Activated B cell treated with CpG ODN at 0.5 μM for 24 hours (primary cell): ENCODE measurements around the gene OMA1. TPM values are rescaled to one million over a fixed set of nuclear protein-coding genes. Genes with fewer than 3 reads are reported as not detected.

Source experiments
- ATAC-seq: fragments of 200-7000 bp; cut with Tn5 transposase; one replicate; pipeline ENCODE4 v1.10.0; 2021; ENCODE audit warnings: low read depth, mild to moderate bottlenecking, moderate library complexity
- CTCF ChIA-PET: fragments of 350-600 bp; sonication (Branson Sonifier 250); formaldehyde crosslinking; loops from one replicate; lab custom pipeline; 2021; ENCODE audit warnings: antibody characterized with exemption; lab: Charles Lee
- POLR2A ChIA-PET: fragments of 350-600 bp; sonication (Branson Sonifier 250); formaldehyde crosslinking; loops from one replicate; lab custom pipeline; 2021; ENCODE audit warnings: antibody characterized with exemption; lab: Charles Lee
- DNase-seq: peaks from one replicate; pipeline ENCODE4 v3.0.0; 2022
- H3K27ac Mint-ChIP-seq: one replicate; pipeline ENCODE4 v1.8.0; 2020; ENCODE audit warnings: mixed read lengths
- H3K27me3 Mint-ChIP-seq: one replicate; pipeline ENCODE4 v1.8.0; 2021; ENCODE audit warnings: mixed read lengths
- H3K36me3 Mint-ChIP-seq: one replicate; pipeline ENCODE4 v1.8.0; 2021; ENCODE audit warnings: low read depth, mixed read lengths
- H3K4me1 Mint-ChIP-seq: one replicate; pipeline ENCODE4 v1.8.0; 2021; ENCODE audit warnings: mixed read lengths
- H3K4me3 Mint-ChIP-seq: one replicate; pipeline ENCODE4 v1.8.0; 2020; ENCODE audit warnings: mild to moderate bottlenecking, mixed read lengths
- H3K9me3 Mint-ChIP-seq: one replicate; pipeline ENCODE4 v1.8.0; 2020; ENCODE audit warnings: mixed read lengths
- CTCF ChIP-seq: fragments of 200-600 bp; IDR thresholded peaks from one replicate; pipeline ENCODE4 v1.8.0; 2022; ENCODE audit warnings: antibody characterized with exemption, mild to moderate bottlenecking
- intact Hi-C: fragments of 100-400 bp; cut with micrococcal nuclease; formaldehyde crosslinking; loops from one replicate; pipeline ENCODE4 v1.15.1; 2024
- total RNA-seq: library from RNA; stranded (reverse); gene quantifications from 2 replicates; pipeline ENCODE4 v1.2.3, GENCODE V29; 2022

Gene OMA1
- total RNA-seq, 1 donor from 2014 or later: 48.7 TPM

- ATAC-seq (no peak), DNase-seq (no peak)
- no peaks in the 10 kb centered on the region for H3K9me3 Mint-ChIP-seq
- H3K4me3 Mint-ChIP-seq: no peak overlapping the region
- no peaks in the 10 kb centered on the region for H3K36me3 Mint-ChIP-seq
- intact Hi-C loops: no loop called here
- no peak for TF ChIP-seq CTCF
- POLR2A ChIA-PET: no interaction called here
- peaks cover 22% of the 10 kb centered on the region for H3K4me1 Mint-ChIP-seq
- no peak overlapping the region for H3K27ac Mint-ChIP-seq
- H3K27me3 Mint-ChIP-seq: peaks cover 66% of the 10 kb centered on the region
- CTCF ChIA-PET: no interaction called here
Observed at GRCh38 chr1:58574816-58575215, 28.3 kb upstream of the OMA1 start.

- Mint-ChIP-seq H3K4me1 (peaks cover 22% of the 10 kb centered on the region), H3K27me3 (peaks cover 65% of the 10 kb centered on the region), H3K9me3 (no peaks in the 10 kb centered on the region), H3K27ac (no peak overlapping the region), H3K36me3 (no peaks in the 10 kb centered on the region), H3K4me3 (no peak overlapping the region)
- ATAC-seq: peak; percentile 90
- intact Hi-C loops: no loop called here
- DNase-seq: no peak
- ChIA-PET CTCF (no interaction called here), POLR2A (no interaction called here)
- no peak for TF ChIP-seq CTCF
Observed at GRCh38 chr1:58573705-58574591, 27.4 kb upstream of the OMA1 start.

- intact Hi-C loops: no loop called here
- TF ChIP-seq CTCF: no peak
- H3K36me3 Mint-ChIP-seq: no peaks in the 10 kb centered on the region
- DNase-seq: no peak
- POLR2A ChIA-PET: no interaction called here
- H3K27me3 Mint-ChIP-seq: peaks cover 64% of the 10 kb centered on the region
- ATAC-seq: no peak
- H3K27ac Mint-ChIP-seq: no peak overlapping the region
- CTCF ChIA-PET: no interaction called here
- H3K4me3 Mint-ChIP-seq: no peak overlapping the region
- H3K9me3 Mint-ChIP-seq: no peaks in the 10 kb centered on the region
- peaks cover 22% of the 10 kb centered on the region for H3K4me1 Mint-ChIP-seq
Observed at GRCh38 chr1:58573138-58573537, 26.6 kb upstream of the OMA1 start.

- CTCF ChIA-PET: no interaction called here
- H3K4me3 Mint-ChIP-seq: no peak overlapping the region
- no peak overlapping the region for H3K27ac Mint-ChIP-seq
- no peak for ATAC-seq
- H3K36me3 Mint-ChIP-seq: no peaks in the 10 kb centered on the region
- no peak for TF ChIP-seq CTCF
- H3K9me3 Mint-ChIP-seq: no peaks in the 10 kb centered on the region
- intact Hi-C loops: no loop called here
- peaks cover 60% of the 10 kb centered on the region for H3K27me3 Mint-ChIP-seq
- H3K4me1 Mint-ChIP-seq: peaks cover 22% of the 10 kb centered on the region
- POLR2A ChIA-PET: no interaction called here
- no peak for DNase-seq
Observed at GRCh38 chr1:58572690-58573089, 26.2 kb upstream of the OMA1 start.

GRCh38 chr1:58571616-58572015, 25.1 kb upstream of the OMA1 start:
- H3K27me3 Mint-ChIP-seq: peaks cover 59% of the 10 kb centered on the region
- H3K4me3 Mint-ChIP-seq: no peak overlapping the region
- POLR2A ChIA-PET: no interaction called here

More at GRCh38 chr1:58571616-58572015, 25.1 kb upstream of the OMA1 start:
- Mint-ChIP-seq H3K9me3 (no peaks in the 10 kb centered on the region), H3K4me1 (peaks cover 19% of the 10 kb centered on the region), H3K36me3 (no peaks in the 10 kb centered on the region), H3K27ac (no peak overlapping the region)
- intact Hi-C loops: no loop called here
- CTCF ChIA-PET: no interaction called here
- DNase-seq (no peak), ATAC-seq (no peak)
- no peak for TF ChIP-seq CTCF
